GM13976 (cell line): ENCODE data around the gene MKI67.
"Not testable (repeated sequence)": the region's sequence is repeated elsewhere in the genome, so short reads cannot be mapped to it uniquely, and the experiment has no call there.

Experiments used
- DNase-seq: peaks from one replicate; pipeline ENCODE4 v3.0.0; 2012; ENCODE audit warnings: low spot score
- CTCF ChIP-seq: IDR thresholded peaks from 2 replicates; pipeline ENCODE4 v1.5.1; 2012; ENCODE audit warnings: borderline replicate concordance, mild to moderate bottlenecking; ENCODE audit not compliant: insufficient read depth; ENCODE audit errors: extremely low read depth, missing control alignments, control extremely low read depth
- in situ Hi-C: fragments of 300-500 bp; cut with MboI; formaldehyde crosslinking; loops from one replicate; pipeline ENCODE4 v1.12.0; 2022; ENCODE audit warnings: low sequenced_read_pairs, mixed read lengths, inconsistent platforms; ENCODE audit not compliant: unreplicated experiment

The MKI67 gene

GRCh38 chr10:128167926-128168520 lies 41.8 kb upstream of the MKI67 start:
- no peak for TF ChIP-seq CTCF
- no peak for DNase-seq
- in situ Hi-C loops: no loop called here

- DNase-seq, in situ Hi-C loops: not testable (repeated sequence)
These were observed 40.9 kb upstream of the MKI67 start for GRCh38 chr10:128167123-128167522.

- DNase-seq: no peak
- no peak for TF ChIP-seq CTCF
- in situ Hi-C loops: no loop called here
These were observed 39.9 kb upstream of the MKI67 start for GRCh38 chr10:128166151-128166550.

GRCh38 chr10:128165536-128165935 lies 39.3 kb upstream of the MKI67 start:
- in situ Hi-C loops: no loop called here
- no peak for TF ChIP-seq CTCF
- DNase-seq: no peak

GRCh38 chr10:128163701-128164100 lies 37.5 kb upstream of the MKI67 start:
- in situ Hi-C loops: no loop called here
- TF ChIP-seq CTCF: no peak
- DNase-seq: no peak

- DNase-seq: no peak
- no peak for TF ChIP-seq CTCF
- in situ Hi-C loops: no loop called here
These were observed 34.8 kb upstream of the MKI67 start for GRCh38 chr10:128161031-128161430.

GRCh38 chr10:128160297-128160711 lies 34.1 kb upstream of the MKI67 start:
- in situ Hi-C loops: no loop called here
- TF ChIP-seq CTCF: no peak
- DNase-seq: no peak
